ENCODE data around the gene SLC29A3.
A peak's percentile ranks its signal among the peaks of the same experiment; 100 is the strongest.

SLC29A3 gene

DNA sequence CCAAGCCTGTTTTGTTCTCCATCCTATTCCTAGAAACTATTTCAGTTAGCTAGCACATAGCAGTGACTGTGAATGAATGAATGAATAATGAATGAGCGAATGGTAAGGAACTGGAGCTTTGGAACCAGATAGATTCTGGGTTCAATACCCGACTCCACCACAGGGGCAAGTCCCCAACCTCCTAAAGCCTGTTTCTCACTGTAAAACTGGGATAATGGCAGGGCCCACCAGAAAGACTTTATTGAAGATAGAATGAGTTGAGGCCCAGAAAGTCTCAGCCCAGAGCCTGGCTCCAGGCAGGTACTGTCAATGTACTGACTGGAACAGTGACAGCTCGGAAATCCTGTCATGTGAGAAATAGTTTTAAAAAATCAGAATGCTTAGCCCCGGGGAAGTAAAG, 76.6 kb downstream of the SLC29A3 start:
- DNase-seq, result no peak

DNA sequence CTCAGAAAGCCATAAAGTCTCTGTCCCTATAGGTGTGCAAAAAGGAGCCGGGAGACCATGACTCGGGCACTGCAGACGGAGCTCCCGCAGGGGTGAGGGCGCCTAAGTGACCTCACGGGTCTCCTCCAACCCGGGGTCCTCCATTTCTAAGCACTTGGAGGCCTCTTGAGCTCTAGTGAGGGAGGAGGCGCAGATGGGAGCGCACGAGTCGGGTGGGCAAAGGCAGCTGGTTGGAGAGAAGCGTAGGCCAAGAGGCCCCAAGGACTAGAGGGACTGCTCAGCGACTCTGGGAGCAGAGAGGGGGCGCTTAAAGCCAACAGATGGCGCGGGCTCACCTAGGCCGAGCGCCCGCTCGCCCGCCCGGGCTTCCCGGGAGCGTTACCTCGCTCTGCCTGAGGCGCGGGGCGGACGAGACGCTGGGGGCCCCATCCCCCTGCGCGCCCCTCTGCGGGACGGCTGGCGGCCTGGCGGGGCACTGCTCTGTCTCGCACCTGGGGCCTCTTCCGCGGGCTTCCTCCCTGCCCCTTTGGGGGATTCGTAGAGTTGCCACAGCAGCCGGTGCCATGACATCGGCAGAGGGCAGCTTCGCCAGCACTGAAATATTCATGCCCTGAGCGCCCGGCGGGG, 77.1 kb downstream of the SLC29A3 start:
- DNase-seq, result peak; percentile 14 to 19

GRCh38 chr10:71396711-71397295, 77.7 kb downstream of the SLC29A3 start, which contains the start of gene CDH23:
Gene CDH23, plus strand, starts transcription at chr10:71396920. Its CDS starts 42,912 bp downstream, at chr10:71439832.
- DNase-seq, result no peak

- no peak for DNase-seq
Observed at GRCh38 chr10:71397296-71398212, 78.5 kb downstream of the SLC29A3 start.

DNA sequence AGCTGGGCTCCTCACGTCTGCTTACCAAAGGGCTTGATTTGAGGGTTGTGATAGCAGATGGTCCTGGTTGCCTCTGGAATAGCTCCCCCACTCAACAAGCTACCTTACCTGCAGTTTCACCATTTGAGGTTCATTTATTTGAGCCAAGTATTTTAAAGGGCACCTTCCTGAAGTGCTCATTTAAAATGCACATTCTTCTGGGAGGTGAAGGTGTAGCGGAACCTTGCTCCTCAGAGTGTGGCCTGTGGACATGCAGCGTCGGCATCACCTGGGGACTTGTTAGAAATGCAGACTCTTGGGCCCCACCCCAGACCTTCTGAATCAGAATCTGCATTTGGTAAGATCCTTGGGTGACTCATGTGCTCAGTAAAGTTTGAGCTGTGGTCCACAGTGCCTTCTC, 79.9 kb downstream of the SLC29A3 start:
- no peak for DNase-seq

DNA sequence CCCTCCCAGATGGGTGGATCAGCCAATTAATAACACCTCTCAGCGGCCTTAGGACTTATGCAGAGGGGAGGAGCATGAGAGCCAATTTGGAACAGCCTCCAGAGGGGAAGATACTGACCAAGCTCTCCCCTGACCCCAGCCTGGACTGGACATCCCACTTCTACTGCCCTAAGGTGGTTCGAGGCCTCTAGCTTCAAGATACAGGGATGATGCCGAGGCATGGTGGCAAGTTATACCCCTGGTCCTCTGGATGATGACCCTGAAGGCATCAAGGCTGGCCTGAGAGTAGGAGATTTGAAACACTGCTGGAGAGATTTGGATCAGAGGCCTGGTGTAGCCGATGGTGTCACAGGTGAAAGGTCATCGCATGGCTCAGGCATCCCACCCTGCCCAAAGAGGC, 80.9 kb downstream of the SLC29A3 start:
- no peak for DNase-seq

DNA sequence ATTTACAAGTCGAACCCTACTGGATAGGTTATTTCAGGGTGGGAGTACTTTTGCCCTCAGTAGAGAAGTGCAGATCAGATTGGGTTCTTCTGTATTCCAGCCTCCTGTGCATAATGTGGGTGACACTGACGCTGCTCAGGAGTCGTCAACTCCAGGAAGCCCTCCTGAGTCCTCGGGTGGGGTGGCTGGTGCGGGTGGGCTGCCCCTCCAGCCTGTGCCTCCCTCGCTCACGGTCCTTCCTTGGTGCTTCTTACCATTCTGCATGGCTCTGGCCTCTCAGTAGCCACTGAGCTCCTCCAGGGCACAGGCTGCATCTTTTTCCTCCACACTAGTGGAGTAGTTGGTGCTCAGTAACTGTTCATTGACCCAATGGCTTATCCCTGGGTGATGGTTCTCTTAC, 82.0 kb downstream of the SLC29A3 start:
- no peak for DNase-seq

GRCh38 chr10:71402005-71402404, 82.9 kb downstream of the SLC29A3 start:
- no peak for DNase-seq

- no peak for DNase-seq
Observed at GRCh38 chr10:71404503-71405295, 85.6 kb downstream of the SLC29A3 start.

DNA sequence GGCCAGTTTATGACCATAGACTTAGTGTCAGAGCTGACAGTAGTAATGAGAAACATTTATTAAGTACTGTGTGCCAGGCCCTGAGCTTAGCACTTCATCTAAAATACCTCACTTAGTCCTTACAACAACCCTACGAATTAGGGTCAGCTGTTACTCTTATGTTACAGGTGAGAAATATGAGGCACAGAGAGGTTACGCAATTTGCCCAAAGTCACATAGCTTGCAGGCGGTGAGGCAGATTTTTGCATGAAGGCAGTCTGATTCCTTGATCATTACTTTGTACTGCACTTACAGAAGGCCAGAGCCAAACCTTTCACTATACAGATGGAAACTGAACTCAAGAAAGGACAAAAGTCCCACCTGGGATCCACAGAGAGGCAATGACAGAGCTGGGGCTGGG, 87.8 kb downstream of the SLC29A3 start:
- DNase-seq, result no peak

- DNase-seq, result no peak
Observed at GRCh38 chr10:71408436-71409225, 89.6 kb downstream of the SLC29A3 start.

- no peak for DNase-seq
Observed at GRCh38 chr10:71409516-71410104, 90.6 kb downstream of the SLC29A3 start.

All from NCI-H187 (cell line).